NCI-H345 treated with DMSO at 0.1 percent for 48 hours (cell line): ENCODE measurements around the gene TMEM255A.

ENCODE experiments used
- DNase-seq: peaks from one replicate; lab custom pipeline; 2025; ENCODE audit not compliant: unreplicated experiment; lab: John Stamatoyannopoulos, UW

Gene TMEM255A

GRCh38 chrX:120308959-120309872, 2.0 kb downstream of the TMEM255A start:
- no peak for DNase-seq

GRCh38 chrX:120308558-120308957, 2.7 kb downstream of the TMEM255A start:
- DNase-seq = no peak

GRCh38 chrX:120306630-120307029, 4.6 kb downstream of the TMEM255A start:
- DNase-seq = no peak

DNA sequence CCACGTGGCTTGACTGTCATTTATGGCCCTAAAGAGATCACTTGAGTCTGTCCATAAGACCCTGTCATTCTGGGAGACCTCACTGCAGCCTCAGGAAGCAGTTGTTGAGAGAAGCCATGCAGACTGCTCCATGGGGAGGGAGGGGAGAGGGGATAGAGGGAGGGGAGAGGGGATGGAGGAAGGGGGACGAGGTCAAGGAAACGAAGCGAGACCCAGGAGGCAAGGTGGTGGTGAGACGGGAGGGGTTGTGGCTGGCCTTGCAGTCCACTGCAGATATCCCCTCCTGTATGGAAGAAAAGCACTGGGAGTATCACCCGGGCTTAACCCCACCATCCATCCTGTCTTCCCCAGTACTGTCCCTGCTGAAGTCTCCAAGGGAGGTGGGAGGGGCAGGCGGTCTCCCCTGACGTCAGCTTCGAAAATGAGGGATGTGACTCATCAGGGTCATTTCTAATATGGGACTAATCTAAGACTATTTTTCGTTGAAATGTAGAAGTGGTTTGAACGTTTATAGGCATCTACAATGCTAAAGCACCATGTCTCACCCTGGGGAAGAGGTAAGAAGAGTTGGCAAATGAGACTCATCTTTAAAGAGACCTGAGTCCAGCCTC, 5.6 kb downstream of the TMEM255A start:
- DNase-seq = no peak

GRCh38 chrX:120304256-120304655, 7.0 kb downstream of the TMEM255A start:
- no peak for DNase-seq

DNA sequence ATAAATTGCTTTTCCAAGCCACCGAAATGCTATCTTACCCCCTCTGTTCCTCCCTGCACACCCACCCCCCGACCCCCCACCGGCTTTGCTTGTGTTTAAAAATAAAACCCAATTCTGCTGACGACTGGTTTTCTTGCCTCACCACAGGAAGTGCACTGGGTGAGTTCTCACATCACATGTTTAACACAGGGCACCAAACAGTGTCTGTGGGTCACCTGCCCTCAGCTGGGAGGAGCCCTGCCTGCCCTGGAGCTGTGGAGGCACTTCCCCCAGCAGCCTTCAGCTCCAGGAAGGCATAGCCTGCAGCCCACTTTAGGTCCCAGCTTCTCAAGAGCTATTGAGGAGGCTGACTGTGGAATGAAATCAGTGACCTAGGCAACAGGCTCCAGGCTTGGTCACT, 8.8 kb downstream of the TMEM255A start:
- no peak for DNase-seq

DNA sequence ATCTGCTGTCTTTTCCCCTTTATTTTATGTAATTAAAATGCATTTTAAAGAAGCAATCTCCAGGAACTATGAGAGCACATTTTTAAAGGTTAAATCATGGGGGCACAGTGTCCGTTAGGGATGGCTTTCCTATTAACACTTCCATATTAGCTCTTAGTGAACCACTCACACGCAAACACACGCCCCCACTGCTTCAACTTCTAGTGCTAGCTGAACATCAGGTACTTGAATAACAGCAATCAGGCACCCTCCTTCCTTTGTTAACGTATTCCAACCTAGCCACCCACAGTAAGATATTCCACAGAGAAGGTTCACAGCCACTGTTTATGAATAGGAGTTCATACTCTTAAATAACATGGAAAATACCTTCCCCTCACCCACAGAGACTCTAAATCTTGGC, 9.3 kb downstream of the TMEM255A start:
- no peak for DNase-seq

GRCh38 chrX:120301497-120301896, 9.8 kb downstream of the TMEM255A start:
- DNase-seq = no peak

DNA sequence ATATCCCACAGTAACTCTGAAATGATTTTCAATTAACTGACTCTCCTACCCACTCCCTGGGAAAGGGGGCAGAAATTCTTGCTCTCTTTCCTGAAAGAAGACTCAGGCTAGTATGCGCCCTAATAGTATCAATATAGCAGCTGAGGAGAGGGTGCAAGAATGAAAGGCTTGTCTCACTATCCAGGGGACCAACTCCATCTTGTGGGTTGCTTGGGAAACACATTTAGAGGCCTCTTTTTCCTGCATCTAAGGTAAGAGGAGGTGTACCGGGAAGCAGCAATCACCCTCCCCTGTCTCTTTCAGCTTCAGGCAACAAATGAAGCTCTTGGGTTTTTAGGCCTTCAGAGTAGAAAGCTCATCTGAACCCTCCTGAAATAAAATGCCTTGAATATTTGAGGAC, 11.3 kb downstream of the TMEM255A start:
- no peak for DNase-seq

GRCh38 chrX:120297923-120298322, 13.3 kb downstream of the TMEM255A start:
- DNase-seq = no peak

DNA sequence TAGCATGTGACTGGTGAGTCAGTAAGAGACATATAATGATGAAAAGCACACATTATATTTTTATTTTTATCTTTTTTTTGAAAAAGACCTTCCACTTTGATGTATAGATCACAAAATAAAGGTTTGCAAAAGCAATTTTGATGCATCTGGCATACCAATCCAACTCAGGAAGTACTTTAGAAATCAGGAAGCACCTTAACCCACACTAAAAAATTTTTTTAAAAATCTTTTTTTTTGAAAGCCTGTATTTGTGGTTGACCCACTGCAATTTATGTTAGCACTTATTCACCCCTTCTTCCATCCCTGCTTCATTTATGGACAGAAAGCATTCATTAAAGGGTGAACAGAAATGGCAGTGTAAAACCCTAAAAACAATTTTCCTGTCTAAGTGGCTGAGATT, 16.6 kb downstream of the TMEM255A start:
- no peak for DNase-seq

GRCh38 chrX:120293015-120293414, 18.2 kb downstream of the TMEM255A start:
- no peak for DNase-seq

GRCh38 chrX:120291211-120291610, 20.1 kb downstream of the TMEM255A start:
- no peak for DNase-seq

DNA sequence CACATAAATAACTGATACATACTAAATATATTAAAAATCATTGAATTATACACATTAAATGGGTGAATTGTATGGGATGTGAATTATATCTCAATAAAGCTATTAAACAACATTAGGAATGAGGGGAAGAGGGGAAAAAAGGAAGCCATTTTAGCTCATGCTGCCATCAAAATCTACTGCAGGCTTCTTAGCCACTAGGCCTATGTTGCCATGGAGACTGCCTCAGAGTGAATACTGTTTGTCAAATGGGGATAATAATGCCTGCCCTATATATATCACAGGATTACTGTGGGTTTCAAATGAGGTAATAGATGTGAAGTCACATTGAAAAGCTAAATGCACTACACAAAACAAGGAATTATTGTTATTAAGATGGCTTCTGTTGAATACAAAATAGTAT, 21.2 kb downstream of the TMEM255A start:
- no peak for DNase-seq

GRCh38 chrX:120287513-120288112, 23.6 kb downstream of the TMEM255A start:
- DNase-seq = no peak

- no peak for DNase-seq
Measured at GRCh38 chrX:120286733-120287512, 24.3 kb downstream of the TMEM255A start.

- DNase-seq = no peak
Measured at GRCh38 chrX:120282697-120283096, 28.6 kb downstream of the TMEM255A start.

DNA sequence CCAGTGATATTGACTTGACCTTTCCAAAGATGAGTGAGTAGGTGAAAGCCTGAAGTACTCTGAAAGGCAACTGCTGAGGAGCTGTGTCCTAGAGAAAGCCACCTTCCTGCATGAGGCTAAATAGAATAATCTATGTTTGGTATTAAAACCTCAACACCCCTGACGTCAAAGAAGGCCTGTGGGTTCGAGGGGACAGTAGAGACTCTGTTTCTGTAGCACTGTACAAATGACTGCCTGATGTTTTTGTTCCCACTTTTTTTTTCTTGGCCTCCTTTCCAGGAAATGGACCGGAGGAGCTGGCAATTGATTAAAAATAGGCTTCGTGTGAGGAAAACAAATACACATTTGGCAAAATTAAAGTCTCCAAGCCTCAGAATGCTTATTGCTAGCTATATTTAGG, 29.5 kb downstream of the TMEM255A start:
- no peak for DNase-seq

DNA sequence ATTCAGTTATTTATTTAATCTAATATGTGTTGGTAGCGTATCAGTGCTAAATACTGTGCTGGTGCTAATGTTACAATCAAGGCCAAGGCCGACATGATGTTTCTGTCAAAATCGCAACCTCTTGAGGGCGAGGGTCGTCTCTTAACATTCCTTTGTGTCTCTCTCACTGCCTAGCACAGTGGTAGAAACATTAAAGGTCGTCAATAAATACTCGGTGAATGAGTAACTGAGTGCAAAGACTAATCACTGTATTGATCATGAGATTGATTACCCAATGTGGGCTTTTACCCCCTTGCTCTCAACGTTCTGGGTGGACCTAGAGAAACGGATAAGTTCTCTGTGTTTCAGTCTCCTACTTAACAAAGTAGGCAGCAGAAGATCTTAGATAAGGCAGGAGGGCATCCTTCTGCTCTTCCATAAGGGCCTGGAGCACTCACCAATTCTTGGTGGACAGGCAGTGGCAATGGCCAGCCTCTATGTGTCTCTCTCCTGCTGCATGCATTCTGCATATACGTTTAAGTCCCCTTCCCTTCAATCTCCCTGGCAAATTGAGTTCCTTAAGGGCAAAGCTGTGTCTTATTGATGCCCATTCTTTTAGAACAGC, 30.1 kb downstream of the TMEM255A start:
- DNase-seq = no peak

DNA sequence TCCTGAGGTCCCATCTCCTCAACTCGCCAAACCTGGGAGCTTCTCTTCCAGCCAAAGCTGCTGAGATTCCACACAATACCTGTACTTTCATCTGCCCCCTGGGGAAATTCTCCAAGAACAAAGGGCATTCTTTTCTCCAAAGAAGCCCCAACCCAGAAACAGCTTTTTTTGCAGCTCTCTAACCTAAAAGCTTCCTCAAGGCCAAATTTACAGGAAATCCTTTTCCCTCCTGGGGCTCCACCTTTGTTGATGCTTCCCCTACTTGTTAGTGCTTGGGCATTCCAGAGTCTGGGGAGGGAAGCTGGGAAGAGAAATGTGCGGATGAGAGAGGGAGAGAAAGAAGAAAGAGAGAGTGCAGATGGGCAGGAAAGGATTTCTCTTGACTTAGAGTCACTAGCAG, 36.3 kb downstream of the TMEM255A start:
- no peak for DNase-seq

- no peak for DNase-seq
Measured at GRCh38 chrX:120274145-120274544, 37.1 kb downstream of the TMEM255A start.
